ENCODE results near the gene CFAP97D2.
"Not testable (repeated sequence)": the region's sequence is repeated elsewhere in the genome, so short reads cannot be mapped to it uniquely, and the experiment has no call there.

The CFAP97D2 gene

GRCh38 chr13:114179087-114179658, at the start of gene CFAP97D2:
Gene CFAP97D2 (plus strand): TSS chr13:114179257. CDS start chr13:114179331, 74 bp downstream.
- H3K4me1 Mint-ChIP-seq (ENCODE audit: low read depth) = peaks cover 40% of the 10 kb centered on the region

GRCh38 chr13:114129649-114130062, 49.4 kb upstream of the CFAP97D2 start:
- Mint-ChIP-seq H3K27me3 (no peaks in the 10 kb centered on the region), H3K4me3 (peak overlapping the region; percentile 100), H3K36me3 (ENCODE audit: low read depth) (peaks cover 17% of the 10 kb centered on the region), H3K27ac (peak overlapping the region; percentile 94), H3K9me3 (no peaks in the 10 kb centered on the region), H3K4me1 (ENCODE audit: low read depth) (peaks cover 77% of the 10 kb centered on the region)

More at GRCh38 chr13:114179087-114179658, at the start of gene CFAP97D2:
- Mint-ChIP-seq H3K4me3 (no peak within 1 kb of the TSS), H3K36me3 (ENCODE audit: low read depth) (no peaks in the 10 kb centered on the region), H3K27ac (no peak within 1 kb of the TSS), H3K9me3 (peaks cover 9% of the 10 kb centered on the region), H3K27me3 (no peaks in the 10 kb centered on the region)

GRCh38 chr13:114130131-114130836, 48.8 kb upstream of the CFAP97D2 start:
- peaks cover 11% of the 10 kb centered on the region for H3K36me3 Mint-ChIP-seq (ENCODE audit: low read depth)
- H3K9me3 Mint-ChIP-seq = no peaks in the 10 kb centered on the region
- peaks cover 71% of the 10 kb centered on the region for H3K4me1 Mint-ChIP-seq (ENCODE audit: low read depth)
- H3K27ac Mint-ChIP-seq = peak overlapping the region; percentile 94
- peak overlapping the region; percentile 100 for H3K4me3 Mint-ChIP-seq
- H3K27me3 Mint-ChIP-seq = no peaks in the 10 kb centered on the region

GRCh38 chr13:114130837-114131582, 48.0 kb upstream of the CFAP97D2 start:
- no peaks in the 10 kb centered on the region for H3K27me3 Mint-ChIP-seq
- H3K4me1 Mint-ChIP-seq (ENCODE audit: low read depth) = peaks cover 66% of the 10 kb centered on the region
- peak overlapping the region; percentile 100 for H3K4me3 Mint-ChIP-seq
- no peaks in the 10 kb centered on the region for H3K9me3 Mint-ChIP-seq
- peaks cover 9% of the 10 kb centered on the region for H3K36me3 Mint-ChIP-seq (ENCODE audit: low read depth)
- H3K27ac Mint-ChIP-seq = peak overlapping the region; percentile 94

DNA sequence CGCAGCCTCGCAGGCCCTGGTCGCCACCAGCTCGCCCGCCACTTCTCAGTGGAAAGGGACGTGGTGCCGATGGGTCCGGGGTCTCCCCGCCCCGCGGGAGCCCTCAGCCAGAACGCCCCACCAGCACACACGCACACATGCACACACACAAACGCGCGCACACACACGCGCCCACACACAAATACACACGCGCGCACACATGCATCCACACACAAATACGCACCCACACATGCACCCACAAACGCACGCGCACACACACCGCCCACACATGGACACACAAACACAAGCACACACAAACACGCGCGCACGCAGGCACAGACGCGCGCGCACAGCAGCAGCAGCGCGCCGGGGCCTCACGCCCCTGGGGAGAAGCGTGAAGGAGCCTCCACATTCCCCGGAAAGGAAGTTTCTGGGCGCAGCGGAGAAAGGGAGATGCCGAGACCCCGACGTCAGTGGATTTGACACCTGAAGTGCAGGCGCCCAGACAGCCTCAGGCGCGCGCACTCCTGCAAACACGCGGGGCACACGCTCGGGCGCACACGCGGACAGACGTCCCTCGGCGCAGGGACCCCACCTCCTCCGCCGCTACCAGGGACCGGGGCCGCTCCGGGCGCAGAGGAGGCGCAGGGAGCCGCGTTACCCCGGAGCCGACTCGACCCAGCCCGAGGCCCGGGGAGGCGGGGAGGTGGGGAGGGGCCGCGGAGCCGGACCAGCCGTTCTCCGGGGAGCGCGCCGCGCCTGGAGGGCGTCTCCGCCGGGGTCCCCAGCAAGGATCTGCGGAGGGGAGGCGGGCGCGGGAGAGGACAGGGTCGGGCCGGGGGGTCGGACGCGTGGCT, 47.3 kb upstream of the CFAP97D2 start:
- peak overlapping the region; percentile 100 for H3K4me3 Mint-ChIP-seq
- H3K9me3 Mint-ChIP-seq = no peaks in the 10 kb centered on the region
- no peaks in the 10 kb centered on the region for H3K27me3 Mint-ChIP-seq
- peaks cover 58% of the 10 kb centered on the region for H3K4me1 Mint-ChIP-seq (ENCODE audit: low read depth)
- H3K36me3 Mint-ChIP-seq (ENCODE audit: low read depth) = peaks cover 4% of the 10 kb centered on the region
- H3K27ac Mint-ChIP-seq = peak overlapping the region; percentile 94

DNA sequence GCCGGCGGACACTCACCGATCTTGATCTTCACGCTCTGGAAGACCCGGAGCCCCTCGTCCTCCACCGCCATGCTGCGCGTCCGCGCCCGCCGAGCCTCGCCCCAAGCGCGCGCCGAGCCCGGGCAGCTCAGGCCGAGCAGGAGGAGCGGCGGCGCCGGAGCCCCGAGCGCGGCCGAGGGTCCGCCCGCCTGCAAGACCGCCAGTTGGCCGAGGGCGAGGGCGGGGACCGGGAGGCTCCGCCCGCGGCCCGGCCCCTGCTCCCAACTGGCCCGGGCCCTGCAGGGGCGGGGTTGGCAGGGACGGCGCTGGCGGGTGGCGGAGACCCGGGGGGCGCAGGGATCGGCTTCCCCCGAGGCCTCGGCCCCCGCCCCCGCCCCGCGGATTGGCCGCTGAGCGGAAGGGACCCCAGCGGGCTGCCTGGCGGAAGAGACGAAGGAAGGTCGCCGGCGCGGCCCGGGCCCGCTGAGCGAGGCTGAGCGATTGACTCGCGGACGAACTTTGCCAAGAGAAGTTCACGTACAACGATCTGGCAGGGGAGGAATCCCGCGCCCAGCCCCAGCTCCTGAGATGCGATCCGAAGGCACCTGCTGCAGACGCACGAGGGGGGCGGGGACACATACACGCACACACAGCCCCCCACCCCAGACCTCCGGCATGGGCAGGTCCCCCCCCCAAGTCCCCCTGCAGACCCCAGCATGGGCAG, 46.5 kb upstream of the CFAP97D2 start, which contains the start of gene RASA3:
Gene RASA3 (minus strand): TSS at position 205 of the 703 bp plus-strand sequence. CDS start 134 bp downstream, at position 71.
- peaks cover 54% of the 10 kb centered on the region for H3K4me1 Mint-ChIP-seq (ENCODE audit: low read depth)
- peak within 1 kb of the TSS; percentile 100 for H3K4me3 Mint-ChIP-seq

GRCh38 chr13:114133126-114133525, 45.9 kb upstream of the CFAP97D2 start:
- peaks cover 53% of the 10 kb centered on the region for H3K4me1 Mint-ChIP-seq (ENCODE audit: low read depth)
- H3K9me3 Mint-ChIP-seq; H3K27me3 Mint-ChIP-seq; H3K27ac Mint-ChIP-seq; H3K36me3 Mint-ChIP-seq (ENCODE audit: low read depth); H3K4me3 Mint-ChIP-seq: not testable (repeated sequence)

More for the DNA sequence above, 46.5 kb upstream of the CFAP97D2 start, which contains the start of gene RASA3:
- Mint-ChIP-seq H3K9me3 (no peaks in the 10 kb centered on the region), H3K27ac (peak within 1 kb of the TSS; percentile 94), H3K36me3 (ENCODE audit: low read depth) (peaks cover 4% of the 10 kb centered on the region), H3K27me3 (no peaks in the 10 kb centered on the region)

DNA sequence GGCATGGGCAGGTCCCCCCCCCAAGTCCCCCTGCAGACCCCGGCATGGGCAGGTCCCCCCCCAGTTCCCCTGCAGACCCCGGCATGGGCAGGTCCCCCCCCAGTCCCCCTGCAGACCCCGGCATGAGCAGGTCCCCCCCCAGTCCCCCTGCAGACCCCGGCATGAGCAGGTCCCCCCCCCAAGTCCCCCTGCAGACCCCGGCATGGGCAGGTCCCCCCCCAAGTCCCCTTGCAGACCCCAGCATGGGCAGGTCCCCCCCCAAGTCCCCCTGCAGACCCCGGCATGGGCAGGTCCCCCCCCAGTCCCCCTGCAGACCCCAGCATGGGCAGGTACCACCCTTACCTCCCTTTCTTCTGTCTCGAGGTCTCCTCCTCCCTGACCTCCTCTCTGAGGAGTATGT, 45.5 kb upstream of the CFAP97D2 start:
- H3K27me3 Mint-ChIP-seq; H3K36me3 Mint-ChIP-seq (ENCODE audit: low read depth); H3K9me3 Mint-ChIP-seq: not testable (repeated sequence)
- Mint-ChIP-seq H3K4me3 (peak overlapping the region; percentile 60), H3K4me1 (ENCODE audit: low read depth) (peaks cover 48% of the 10 kb centered on the region), H3K27ac (peak overlapping the region; percentile 59)

GRCh38 chr13:114134111-114134943, 44.7 kb upstream of the CFAP97D2 start:
- peaks cover 4% of the 10 kb centered on the region for H3K36me3 Mint-ChIP-seq (ENCODE audit: low read depth)
- H3K27me3 Mint-ChIP-seq = no peaks in the 10 kb centered on the region
- peaks cover 4% of the 10 kb centered on the region for H3K9me3 Mint-ChIP-seq
- H3K27ac Mint-ChIP-seq = peak overlapping the region; percentile 59
- peaks cover 41% of the 10 kb centered on the region for H3K4me1 Mint-ChIP-seq (ENCODE audit: low read depth)
- peak overlapping the region; percentile 60 for H3K4me3 Mint-ChIP-seq

- H3K9me3 Mint-ChIP-seq = peaks cover 4% of the 10 kb centered on the region
- peaks cover 4% of the 10 kb centered on the region for H3K36me3 Mint-ChIP-seq (ENCODE audit: low read depth)
- peaks cover 33% of the 10 kb centered on the region for H3K4me1 Mint-ChIP-seq (ENCODE audit: low read depth)
- no peak overlapping the region for H3K4me3 Mint-ChIP-seq
- no peak overlapping the region for H3K27ac Mint-ChIP-seq
- H3K27me3 Mint-ChIP-seq = no peaks in the 10 kb centered on the region
These were observed 44.0 kb upstream of the CFAP97D2 start for GRCh38 chr13:114134944-114135610.

DNA sequence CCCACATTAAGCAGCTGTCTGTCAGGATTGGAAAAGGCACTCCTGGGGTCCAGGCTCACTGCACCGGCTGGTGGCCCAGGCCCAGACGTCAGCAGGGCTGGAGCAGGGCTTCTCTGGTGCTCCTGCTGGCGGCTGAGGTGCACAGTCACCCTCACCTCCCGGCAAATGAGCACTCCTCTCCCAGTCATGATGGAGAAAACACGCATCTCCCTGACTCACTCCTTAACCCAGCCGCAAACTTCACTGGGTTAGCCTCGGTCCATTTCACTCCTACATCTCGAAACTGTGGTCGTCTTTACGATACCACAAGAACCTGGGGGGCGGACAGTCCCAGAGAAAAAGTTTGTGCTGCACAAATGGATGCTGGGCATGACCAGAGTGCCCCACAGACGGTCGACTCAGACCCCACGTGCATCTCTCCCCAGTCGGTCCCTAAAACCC, 43.3 kb upstream of the CFAP97D2 start:
- Mint-ChIP-seq H3K27me3 (no peaks in the 10 kb centered on the region), H3K27ac (no peak overlapping the region), H3K4me1 (ENCODE audit: low read depth) (peaks cover 26% of the 10 kb centered on the region), H3K36me3 (ENCODE audit: low read depth) (peaks cover 4% of the 10 kb centered on the region), H3K9me3 (peaks cover 4% of the 10 kb centered on the region), H3K4me3 (no peak overlapping the region)

DNA sequence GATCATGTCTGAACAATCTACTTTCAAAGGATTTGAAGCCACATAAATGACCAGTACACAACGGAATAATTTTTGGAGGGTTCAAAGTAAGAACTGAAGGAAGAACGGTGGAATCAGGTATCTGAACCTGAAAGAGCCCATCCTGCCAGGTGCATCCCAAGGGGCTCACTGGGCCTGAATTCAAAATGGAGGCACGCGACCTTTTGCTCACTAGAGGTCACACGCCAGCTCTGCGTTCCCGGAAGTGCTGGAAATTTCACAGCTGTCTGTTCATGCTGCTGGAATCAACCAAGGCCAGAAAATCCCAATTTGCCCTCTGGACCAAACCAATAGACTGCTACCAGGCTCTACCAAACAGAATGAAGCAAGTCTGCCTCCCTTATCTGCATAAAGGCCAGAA, 42.5 kb upstream of the CFAP97D2 start:
- Mint-ChIP-seq H3K36me3 (ENCODE audit: low read depth) (peaks cover 3% of the 10 kb centered on the region), H3K27ac (no peak overlapping the region), H3K27me3 (no peaks in the 10 kb centered on the region), H3K4me3 (no peak overlapping the region), H3K4me1 (ENCODE audit: low read depth) (peaks cover 18% of the 10 kb centered on the region), H3K9me3 (peaks cover 4% of the 10 kb centered on the region)

All from stimulated activated naive CD8-positive, alpha-beta T cell treated with anti-CD3 and anti-CD28 coated beads, Interleukin-15, Interleukin-2, amounts not matched to agents 100 ng/mL and 50 ng/mL, for 24 hours (primary cell).